Left forelimb (tissue), 1 donor: Measurements from ENCODE around the gene GGCX.
"Not testable (repeated sequence)": the region's sequence is repeated elsewhere in the genome, so short reads cannot be mapped to it uniquely, and the experiment has no call there.

Experiments used
- DNase-seq: peaks from one replicate; pipeline ENCODE4 v3.0.0-alpha.2; 2018; ENCODE audit warnings: low spot score

GGCX gene

GRCh38 chr2:85575739-85576138, 14.4 kb upstream of the GGCX start:
- DNase-seq, result no peak

- no peak for DNase-seq
Measured at GRCh38 chr2:85566265-85566664, 5.0 kb upstream of the GGCX start.

- no peak for DNase-seq
Measured at GRCh38 chr2:85564144-85564563, 2.9 kb upstream of the GGCX start.

- DNase-seq, result no peak
Measured at GRCh38 chr2:85560812-85561279, 447 bp downstream of the GGCX start.

- DNase-seq, result not testable (repeated sequence)
Measured at GRCh38 chr2:85560403-85560726, 928 bp downstream of the GGCX start.

GRCh38 chr2:85558160-85558559, 3.1 kb downstream of the GGCX start:
- no peak for DNase-seq

- no peak for DNase-seq
Measured at GRCh38 chr2:85557130-85557529, 4.2 kb downstream of the GGCX start.

GRCh38 chr2:85554980-85555612, 6.2 kb downstream of the GGCX start:
- DNase-seq, result no peak

- no peak for DNase-seq
Measured at GRCh38 chr2:85553184-85553583, 8.1 kb downstream of the GGCX start.

- DNase-seq, result peak; percentile 83
Measured at GRCh38 chr2:85551698-85552678, 9.3 kb downstream of the GGCX start.

GRCh38 chr2:85550486-85550885, 10.8 kb downstream of the GGCX start:
- DNase-seq, result no peak

- no peak for DNase-seq
Measured at GRCh38 chr2:85549826-85550225, 11.5 kb downstream of the GGCX start.

- no peak for DNase-seq
Measured at GRCh38 chr2:85549095-85549494, 12.2 kb downstream of the GGCX start.

- DNase-seq, result no peak
Measured at GRCh38 chr2:85548608-85548900, 12.7 kb downstream of the GGCX start.

- no peak for DNase-seq
Measured at GRCh38 chr2:85547859-85548607, 13.3 kb downstream of the GGCX start.

- no peak for DNase-seq
Measured at GRCh38 chr2:85547089-85547858, 14.0 kb downstream of the GGCX start.

- no peak for DNase-seq
Measured at GRCh38 chr2:85545780-85546240, 15.5 kb downstream of the GGCX start.

GRCh38 chr2:85544915-85545779, 16.1 kb downstream of the GGCX start:
- not testable (repeated sequence) for DNase-seq

GRCh38 chr2:85544254-85544691, 17.0 kb downstream of the GGCX start:
- DNase-seq, result not testable (repeated sequence)

- no peak for DNase-seq
Measured at GRCh38 chr2:85542777-85543176, 18.5 kb downstream of the GGCX start.
